ENCODE results near the gene LRTM2.

GRCh38 chr12:1820896-1821291, 529 bp downstream of the LRTM2 start:
- no peak for TF ChIP-seq EZH2 (IDR thresholded peaks at IDR 0.05; ENCODE audit: insufficient read depth, poor library complexity, severe bottlenecking)
- no peak for TF ChIP-seq EZH2phosphoT487 (IDR thresholded peaks at IDR 0.05; ENCODE audit: insufficient read depth, low read depth)
